Astrocyte (in vitro differentiated cells and primary cell): Measurements from ENCODE around the gene CLDN12. TPM values are rescaled to one million over a fixed set of nuclear protein-coding genes. Genes with fewer than 3 reads are reported as not detected.

Experiments used
- DNase-seq: peaks from one replicate; pipeline ENCODE4 v3.0.0-alpha.2; 2010; ENCODE audit warnings: low read depth
- FAIRE-seq: peaks from 2 replicates; lab custom pipeline; 2011; peaks lifted over from hg19 to GRCh38; lab: Jason Lieb, UNC
- H2AFZ ChIP-seq: 2 replicates; pipeline ENCODE4 v1.6.0; 2012; ENCODE audit warnings: low read depth, low read length, inconsistent platforms
- H3K27ac ChIP-seq: 2 replicates; pipeline ENCODE4 v1.5.1; 2011; ENCODE audit warnings: low read depth, low read length, inconsistent platforms
- H3K27me3 ChIP-seq: 2 replicates; pipeline ENCODE4 v1.6.0; 2011; ENCODE audit warnings: low read length, inconsistent platforms; ENCODE audit not compliant: insufficient read depth
- H3K36me3 ChIP-seq: 2 replicates; pipeline ENCODE4 v1.5.1; 2011; ENCODE audit warnings: low read length, inconsistent platforms; ENCODE audit not compliant: insufficient read depth
- H3K4me1 ChIP-seq: 2 replicates; pipeline ENCODE4 v1.5.1; 2011; ENCODE audit warnings: low read length, inconsistent platforms; ENCODE audit not compliant: insufficient read depth
- H3K4me2 ChIP-seq: 2 replicates; pipeline ENCODE4 v1.6.0; 2012; ENCODE audit warnings: low read length, inconsistent platforms
- H3K4me3 ChIP-seq: 2 replicates; pipeline ENCODE4 v1.5.1; 2011; ENCODE audit warnings: low read depth, mild to moderate bottlenecking, low read length, inconsistent platforms; ENCODE audit not compliant: insufficient read depth
- H3K79me2 ChIP-seq: 2 replicates; pipeline ENCODE4 v1.6.0; 2012; ENCODE audit warnings: mild to moderate bottlenecking, low read length, inconsistent platforms; ENCODE audit not compliant: insufficient read depth
- H3K9ac ChIP-seq: 2 replicates; pipeline ENCODE4 v1.6.0; 2012; ENCODE audit warnings: mild to moderate bottlenecking, low read length, inconsistent platforms
- H3K9me3 ChIP-seq: 2 replicates; pipeline ENCODE4 v1.5.1; 2012; ENCODE audit warnings: low read depth, mild to moderate bottlenecking, low read length, inconsistent platforms; ENCODE audit not compliant: insufficient read depth
- H4K20me1 ChIP-seq: 2 replicates; pipeline ENCODE4 v1.6.0; 2012; ENCODE audit warnings: low read length, inconsistent platforms; ENCODE audit not compliant: insufficient read depth
- H3K27ac Mint-ChIP-seq: one replicate; pipeline ENCODE4 v1.8.0; 2021; ENCODE audit warnings: mild to moderate bottlenecking, mixed read lengths; ENCODE audit not compliant: unreplicated experiment
- H3K27me3 Mint-ChIP-seq: one replicate; pipeline ENCODE4 v1.8.0; 2021; ENCODE audit warnings: low read depth, mixed read lengths; ENCODE audit not compliant: unreplicated experiment
- H3K36me3 Mint-ChIP-seq: one replicate; pipeline ENCODE4 v1.8.0; 2021; ENCODE audit warnings: low read depth, mixed read lengths; ENCODE audit not compliant: unreplicated experiment
- H3K4me1 Mint-ChIP-seq: one replicate; pipeline ENCODE4 v1.8.0; 2021; ENCODE audit warnings: low read depth, mixed read lengths; ENCODE audit not compliant: unreplicated experiment
- H3K4me3 Mint-ChIP-seq: one replicate; pipeline ENCODE4 v1.8.0; 2021; ENCODE audit warnings: mild to moderate bottlenecking, moderate library complexity, mixed read lengths; ENCODE audit not compliant: unreplicated experiment
- H3K9me3 Mint-ChIP-seq: one replicate; pipeline ENCODE4 v1.8.0; 2021; ENCODE audit warnings: mild to moderate bottlenecking, mixed read lengths; ENCODE audit not compliant: unreplicated experiment
- CTCF ChIP-seq: IDR thresholded peaks from 2 replicates; pipeline ENCODE4 v1.5.1; 2011; ENCODE audit warnings: low read depth, mild to moderate bottlenecking, inconsistent platforms, low read length, moderate library complexity; ENCODE audit not compliant: insufficient read depth
- EZH2 ChIP-seq: IDR thresholded peaks from 2 replicates; pipeline ENCODE4 v1.6.1; 2012; ENCODE audit warnings: mild to moderate bottlenecking, low read length, inconsistent platforms; ENCODE audit not compliant: insufficient read depth
- total RNA-seq: library from RNA; stranded (reverse); gene quantifications from 2 replicates; pipeline ENCODE4 v1.2.1, GENCODE V29; 2021

CLDN12 gene
- total RNA-seq, 1 donor from 2014 or later: 42.8 TPM

DNA sequence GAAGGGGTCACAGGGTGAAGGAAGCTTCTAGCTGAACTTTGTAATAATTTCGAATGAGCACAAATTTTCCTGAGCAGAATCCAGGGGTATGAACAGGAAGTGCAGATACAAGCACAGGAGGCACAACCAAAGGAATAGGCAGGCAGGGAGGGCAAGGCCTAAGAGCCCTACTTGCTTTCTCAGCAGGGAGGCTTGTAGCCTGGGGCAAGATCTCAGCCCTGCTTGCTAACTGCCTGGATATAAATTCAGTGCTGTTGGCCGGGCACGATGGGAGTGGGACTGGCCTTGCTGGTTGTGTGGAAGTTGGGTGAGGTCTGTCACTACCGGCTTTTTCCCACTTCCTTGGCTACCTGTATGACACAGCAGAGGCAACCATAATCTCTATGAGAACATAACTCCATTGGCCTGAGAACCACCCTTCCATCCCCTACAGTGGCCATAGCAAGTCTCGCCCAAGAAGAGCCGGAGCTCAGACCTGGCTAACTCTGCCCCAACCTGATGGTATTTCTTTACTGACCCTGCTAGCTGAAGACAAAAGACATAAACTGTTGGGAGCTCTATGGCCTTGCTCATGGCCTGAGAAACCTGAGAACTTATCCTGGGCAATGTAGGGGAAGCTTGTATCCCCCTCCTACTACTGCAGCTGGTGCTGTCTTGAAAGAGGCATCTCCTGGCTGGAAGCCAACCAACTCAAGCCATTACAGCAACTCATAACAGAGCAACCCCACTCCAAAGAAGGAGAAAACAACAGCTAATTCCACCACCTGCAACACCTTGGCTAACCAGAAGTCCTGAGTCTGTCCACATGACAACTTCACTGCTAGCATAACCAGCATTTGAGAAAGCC lies 27.6 kb downstream of the CLDN12 start:
- TF ChIP-seq EZH2: no peak
- no peak for TF ChIP-seq CTCF
- no peak overlapping the region for H3K4me2 ChIP-seq
- FAIRE-seq: no peak
- H3K4me3 ChIP-seq: no peak overlapping the region
- peaks cover 14% of the 10 kb centered on the region for H3K9me3 ChIP-seq
- Mint-ChIP-seq H3K9me3 (no peaks in the 10 kb centered on the region), H3K36me3 (no peaks in the 10 kb centered on the region), H3K27ac (no peak overlapping the region), H3K4me3 (no peak overlapping the region), H3K4me1 (peaks cover 4% of the 10 kb centered on the region), H3K27me3 (no peaks in the 10 kb centered on the region)
- DNase-seq: no peak
- no peaks in the 10 kb centered on the region for H3K27me3 ChIP-seq
- no peak overlapping the region for H2AFZ ChIP-seq
- H3K4me1 ChIP-seq: no peaks in the 10 kb centered on the region
- no peak overlapping the region for H3K9ac ChIP-seq
- no peaks in the 10 kb centered on the region for H3K79me2 ChIP-seq
- H4K20me1 ChIP-seq: no peaks in the 10 kb centered on the region
- H3K27ac ChIP-seq: no peak overlapping the region
- no peaks in the 10 kb centered on the region for H3K36me3 ChIP-seq

DNA sequence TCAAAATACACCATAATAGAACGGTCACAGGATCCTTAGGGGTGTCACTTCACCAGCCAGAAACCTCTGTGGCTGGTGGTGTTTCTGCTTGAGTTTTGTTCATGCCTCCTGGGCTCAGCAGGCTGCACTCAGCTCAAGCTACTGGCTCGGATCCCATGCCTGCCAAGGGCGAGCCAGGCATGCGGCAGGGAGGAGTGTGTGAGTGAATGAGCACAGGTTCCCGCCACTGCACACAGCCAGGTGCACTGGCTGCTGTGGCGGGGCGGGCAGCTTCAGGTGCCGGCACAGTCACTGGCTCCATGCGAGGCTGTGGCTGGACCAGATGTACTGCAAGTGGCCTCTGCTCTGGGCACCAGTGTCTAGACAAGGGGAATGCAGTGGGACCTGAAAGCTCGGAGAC lies 29.5 kb downstream of the CLDN12 start:
- H2AFZ ChIP-seq: no peak overlapping the region
- H3K27me3 Mint-ChIP-seq: no peaks in the 10 kb centered on the region
- FAIRE-seq (no peak), DNase-seq (no peak)
- H3K4me3 Mint-ChIP-seq: no peak overlapping the region
- H3K36me3 Mint-ChIP-seq: no peaks in the 10 kb centered on the region
- no peaks in the 10 kb centered on the region for H3K9me3 Mint-ChIP-seq
- H3K4me3 ChIP-seq: no peak overlapping the region
- no peak overlapping the region for H3K27ac Mint-ChIP-seq
- peaks cover 4% of the 10 kb centered on the region for H3K4me1 Mint-ChIP-seq
- no peaks in the 10 kb centered on the region for H4K20me1 ChIP-seq
- H3K79me2 ChIP-seq: no peaks in the 10 kb centered on the region
- H3K9me3 ChIP-seq: peaks cover 14% of the 10 kb centered on the region
- TF ChIP-seq EZH2 (no peak), CTCF (no peak)
- H3K27me3 ChIP-seq: no peaks in the 10 kb centered on the region
- H3K36me3 ChIP-seq: no peaks in the 10 kb centered on the region
- no peak overlapping the region for H3K27ac ChIP-seq
- H3K4me2 ChIP-seq: no peak overlapping the region
- H3K9ac ChIP-seq: no peak overlapping the region
- no peaks in the 10 kb centered on the region for H3K4me1 ChIP-seq

- no peaks in the 10 kb centered on the region for H3K36me3 Mint-ChIP-seq
- no peak for FAIRE-seq
- no peak overlapping the region for H3K9ac ChIP-seq
- H3K27ac ChIP-seq: no peak overlapping the region
- no peaks in the 10 kb centered on the region for H3K79me2 ChIP-seq
- no peaks in the 10 kb centered on the region for H3K4me1 ChIP-seq
- H3K4me3 Mint-ChIP-seq: no peak overlapping the region
- peaks cover 4% of the 10 kb centered on the region for H3K4me1 Mint-ChIP-seq
- DNase-seq: no peak
- H3K9me3 ChIP-seq: peaks cover 14% of the 10 kb centered on the region
- H3K27me3 Mint-ChIP-seq: no peaks in the 10 kb centered on the region
- H3K27me3 ChIP-seq: no peaks in the 10 kb centered on the region
- TF ChIP-seq EZH2: no peak
- no peak for TF ChIP-seq CTCF
- no peak overlapping the region for H3K4me2 ChIP-seq
- H3K4me3 ChIP-seq: no peak overlapping the region
- no peaks in the 10 kb centered on the region for H3K9me3 Mint-ChIP-seq
- no peaks in the 10 kb centered on the region for H3K36me3 ChIP-seq
- H2AFZ ChIP-seq: no peak overlapping the region
- no peak overlapping the region for H3K27ac Mint-ChIP-seq
- H4K20me1 ChIP-seq: no peaks in the 10 kb centered on the region
These were observed 30.0 kb downstream of the CLDN12 start for GRCh38 chr7:90433221-90433620.
